Neuron (in vitro differentiated cells): ENCODE measurements around the gene SORCS3.

Experiments
- H2AFZ ChIP-seq: one replicate; pipeline ENCODE4 v1.6.1; 2013; ENCODE audit warnings: low read depth, mild to moderate bottlenecking, inconsistent platforms, low read length, moderate library complexity
- H3K27me3 ChIP-seq: one replicate; pipeline ENCODE4 v1.6.1; 2013; ENCODE audit warnings: low read length; ENCODE audit not compliant: insufficient read depth
- H3K36me3 ChIP-seq: one replicate; pipeline ENCODE4 v1.6.1; 2013; ENCODE audit warnings: low read length; ENCODE audit not compliant: insufficient read depth
- H3K4me1 ChIP-seq: one replicate; pipeline ENCODE4 v1.6.1; 2013; ENCODE audit warnings: low read length; ENCODE audit not compliant: insufficient read depth
- H3K4me3 ChIP-seq: 2 replicates; pipeline ENCODE4 v1.5.1; 2013; ENCODE audit warnings: mild to moderate bottlenecking, low read length, moderate library complexity
- H3K9me3 ChIP-seq: one replicate; pipeline ENCODE4 v1.6.1; 2013; ENCODE audit warnings: low read length

SORCS3 gene

GRCh38 chr10:105017116-105017515 is 376.0 kb downstream of the SORCS3 start:
- no peak overlapping the region for H3K4me3 ChIP-seq
- no peaks in the 10 kb centered on the region for H3K27me3 ChIP-seq
- no peaks in the 10 kb centered on the region for H3K36me3 ChIP-seq
- no peaks in the 10 kb centered on the region for H3K9me3 ChIP-seq
- no peaks in the 10 kb centered on the region for H3K4me1 ChIP-seq
- no peak overlapping the region for H2AFZ ChIP-seq

DNA sequence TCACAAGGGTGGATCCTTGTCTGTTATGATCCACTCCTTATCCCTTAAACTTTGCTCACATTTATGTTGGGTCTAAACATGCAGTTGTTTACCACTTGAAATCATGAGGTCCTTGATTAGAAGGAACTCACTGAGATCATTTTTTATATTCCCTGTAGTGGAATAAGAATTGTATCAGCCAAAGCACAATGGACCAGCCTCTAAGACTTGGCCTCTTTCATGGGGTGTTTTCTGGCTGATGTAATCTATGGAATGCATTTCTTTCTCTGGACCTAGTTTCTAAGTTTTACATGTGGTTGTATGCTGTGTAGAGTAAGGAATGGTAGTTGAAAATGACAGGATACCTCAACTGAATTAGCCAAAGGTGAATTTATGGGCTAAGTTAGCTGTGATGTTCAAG is 376.6 kb downstream of the SORCS3 start:
- Histone ChIP-seq H3K4me3 (no peak overlapping the region), H3K27me3 (no peaks in the 10 kb centered on the region), H3K4me1 (no peaks in the 10 kb centered on the region), H3K36me3 (no peaks in the 10 kb centered on the region), H3K9me3 (no peaks in the 10 kb centered on the region), H2AFZ (no peak overlapping the region)

DNA sequence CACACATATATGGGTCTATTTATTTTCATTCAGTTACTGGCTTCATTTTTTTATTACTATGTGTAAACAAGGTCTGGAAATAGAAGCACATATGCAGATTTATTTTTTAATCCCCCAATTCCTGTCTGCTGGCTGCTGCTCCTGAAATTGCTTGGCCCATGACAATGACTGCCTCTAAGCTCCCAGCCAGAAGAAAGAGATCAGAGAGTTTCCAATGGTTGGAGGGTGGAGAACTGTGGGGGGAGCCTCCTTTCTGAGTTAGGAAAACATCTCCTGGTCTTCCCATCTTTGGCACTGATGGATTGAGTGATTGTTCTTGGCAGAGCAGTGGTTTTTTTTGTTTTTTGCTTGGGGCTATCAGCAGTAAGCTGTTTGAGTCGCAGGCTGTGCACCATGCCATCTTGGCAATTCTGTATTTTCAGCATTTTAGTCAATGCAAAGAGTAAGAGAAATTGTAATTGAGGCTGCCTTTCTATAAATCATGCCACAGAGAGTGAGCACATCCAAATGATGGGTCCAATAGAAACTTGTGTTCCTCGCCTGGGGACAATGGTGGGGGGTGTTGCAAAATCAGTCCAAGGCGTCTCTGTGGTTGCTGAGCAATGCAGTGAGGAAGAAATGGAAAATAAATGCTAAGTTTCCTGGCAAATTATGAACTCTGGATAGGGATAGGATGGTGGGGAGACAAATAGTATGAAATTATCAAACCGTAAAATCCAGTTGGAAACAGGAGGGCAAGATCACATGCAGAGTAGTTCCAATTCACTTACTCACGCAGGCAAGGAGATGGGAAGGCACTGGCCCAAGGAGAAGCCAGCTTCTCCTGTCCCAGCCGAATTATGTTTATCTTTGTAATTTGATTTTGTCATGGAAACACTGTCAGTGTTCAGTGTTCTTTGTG is 382.4 kb downstream of the SORCS3 start:
- H3K36me3 ChIP-seq: no peaks in the 10 kb centered on the region
- H3K9me3 ChIP-seq: no peaks in the 10 kb centered on the region
- H3K4me3 ChIP-seq: no peak overlapping the region
- no peak overlapping the region for H2AFZ ChIP-seq
- peaks cover 2% of the 10 kb centered on the region for H3K4me1 ChIP-seq
- no peaks in the 10 kb centered on the region for H3K27me3 ChIP-seq

DNA sequence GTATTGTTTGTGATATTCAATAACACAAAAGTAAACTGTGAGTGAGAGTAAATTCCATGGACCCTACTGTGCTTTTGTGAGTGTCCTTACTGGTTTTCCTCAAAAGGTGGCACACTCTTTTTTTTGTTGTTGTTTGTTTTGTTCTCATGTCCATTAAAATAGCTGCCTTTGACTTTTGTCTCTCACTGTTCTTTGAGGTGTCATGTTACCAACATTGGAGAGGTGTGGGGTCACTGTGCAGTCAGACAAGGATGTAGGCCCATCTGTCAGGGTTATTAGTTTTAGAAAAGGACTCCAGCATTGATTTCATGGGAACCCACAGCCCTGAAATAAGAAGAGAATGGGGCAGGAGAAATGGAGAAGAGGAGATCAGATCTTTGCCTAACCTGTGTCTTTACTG is 383.1 kb downstream of the SORCS3 start:
- Histone ChIP-seq H3K36me3 (no peaks in the 10 kb centered on the region), H3K27me3 (no peaks in the 10 kb centered on the region), H3K9me3 (no peaks in the 10 kb centered on the region), H3K4me1 (peaks cover 2% of the 10 kb centered on the region), H3K4me3 (no peak overlapping the region), H2AFZ (no peak overlapping the region)

DNA sequence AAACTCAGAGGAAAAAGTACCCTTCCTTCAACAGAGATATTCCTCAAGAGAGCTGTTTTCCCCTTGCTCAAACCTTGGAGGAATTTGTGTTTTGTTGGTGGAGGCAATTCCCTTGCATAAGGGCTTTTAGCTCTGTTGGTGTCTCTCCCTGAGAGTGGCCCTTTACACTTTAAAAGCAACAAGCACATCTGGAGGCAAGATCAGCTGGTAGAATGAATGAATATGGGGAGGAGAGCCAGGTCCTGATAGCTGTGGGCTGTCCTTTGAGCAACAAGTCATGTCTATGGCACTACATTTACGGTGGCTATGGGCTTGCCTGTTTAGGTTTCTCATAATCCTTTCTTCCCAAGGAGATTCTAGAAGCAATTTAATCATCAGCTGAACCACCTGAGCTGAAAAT is 384.0 kb downstream of the SORCS3 start:
- no peaks in the 10 kb centered on the region for H3K27me3 ChIP-seq
- peaks cover 2% of the 10 kb centered on the region for H3K4me1 ChIP-seq
- H3K36me3 ChIP-seq: no peaks in the 10 kb centered on the region
- no peak overlapping the region for H2AFZ ChIP-seq
- H3K9me3 ChIP-seq: no peaks in the 10 kb centered on the region
- H3K4me3 ChIP-seq: no peak overlapping the region

GRCh38 chr10:105026566-105026965 is 385.5 kb downstream of the SORCS3 start:
- peaks cover 2% of the 10 kb centered on the region for H3K4me1 ChIP-seq
- peaks cover under 1% of the 10 kb centered on the region for H3K27me3 ChIP-seq
- no peak overlapping the region for H2AFZ ChIP-seq
- no peaks in the 10 kb centered on the region for H3K9me3 ChIP-seq
- H3K36me3 ChIP-seq: no peaks in the 10 kb centered on the region
- H3K4me3 ChIP-seq: no peak overlapping the region

DNA sequence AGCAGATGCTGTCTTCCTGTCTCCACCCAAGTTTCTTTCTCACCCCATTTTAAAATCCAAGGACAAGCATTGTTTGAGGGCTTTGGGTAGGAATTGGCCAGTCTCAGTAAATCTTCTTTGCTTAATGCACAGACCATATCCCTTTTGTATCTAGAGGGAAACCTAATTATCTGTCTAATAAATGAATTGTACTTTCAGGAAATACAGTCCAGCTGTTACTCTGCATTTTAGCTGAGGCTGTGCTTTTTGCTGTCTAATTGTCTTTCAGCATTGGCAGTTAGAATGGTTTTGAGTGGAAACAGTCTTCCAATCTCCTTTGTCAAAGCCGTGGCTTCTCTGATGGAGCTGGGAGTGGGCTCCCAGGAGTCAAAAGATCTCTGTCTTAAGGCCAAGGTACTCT is 388.2 kb downstream of the SORCS3 start:
- H3K9me3 ChIP-seq: no peaks in the 10 kb centered on the region
- H3K27me3 ChIP-seq: peaks cover 2% of the 10 kb centered on the region
- H3K4me3 ChIP-seq: no peak overlapping the region
- H3K4me1 ChIP-seq: no peaks in the 10 kb centered on the region
- H3K36me3 ChIP-seq: no peaks in the 10 kb centered on the region
- no peak overlapping the region for H2AFZ ChIP-seq

DNA sequence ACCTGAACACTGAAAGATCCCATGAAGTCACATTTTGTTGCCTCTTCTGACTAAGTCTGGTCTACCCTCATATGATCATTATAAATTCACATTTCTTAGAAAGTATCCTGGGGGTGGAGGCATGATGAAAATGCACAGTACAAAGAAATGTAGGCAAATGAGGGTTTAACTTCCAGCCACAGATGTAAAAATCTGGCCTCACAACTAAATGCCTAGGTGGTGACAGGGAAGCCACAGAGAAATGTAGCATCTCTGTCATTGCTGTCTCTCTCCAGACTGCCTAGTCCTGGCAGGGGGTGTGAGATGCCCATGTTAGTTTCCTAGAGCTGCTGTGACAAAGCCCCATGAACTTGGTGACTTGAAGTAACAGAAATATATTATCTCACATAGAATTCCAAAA is 395.9 kb downstream of the SORCS3 start:
- no peak overlapping the region for H2AFZ ChIP-seq
- H3K27me3 ChIP-seq: no peaks in the 10 kb centered on the region
- H3K9me3 ChIP-seq: no peaks in the 10 kb centered on the region
- H3K36me3 ChIP-seq: no peaks in the 10 kb centered on the region
- no peaks in the 10 kb centered on the region for H3K4me1 ChIP-seq
- H3K4me3 ChIP-seq: no peak overlapping the region

DNA sequence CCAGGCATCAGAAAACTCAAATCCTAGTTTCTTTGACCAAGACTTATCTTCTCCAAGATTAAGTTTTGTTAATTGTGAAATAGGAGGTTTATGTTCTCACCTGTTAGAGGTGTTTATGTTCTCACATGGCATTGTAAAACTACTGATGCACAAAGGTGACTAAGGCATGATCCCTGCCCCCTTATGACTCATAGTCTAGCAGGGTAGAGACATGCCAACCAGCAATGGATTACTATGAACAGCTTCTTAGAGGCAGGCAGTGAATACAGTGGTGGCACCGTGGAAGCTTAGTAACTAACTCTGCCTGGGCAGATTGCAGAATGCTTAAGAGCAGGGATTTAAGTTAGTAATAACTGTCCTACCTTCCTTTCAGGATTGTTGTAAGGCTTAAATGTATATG is 400.9 kb downstream of the SORCS3 start:
- Histone ChIP-seq H3K4me3 (no peak overlapping the region), H3K27me3 (no peaks in the 10 kb centered on the region), H3K9me3 (no peaks in the 10 kb centered on the region), H2AFZ (no peak overlapping the region), H3K36me3 (no peaks in the 10 kb centered on the region), H3K4me1 (no peaks in the 10 kb centered on the region)

- Histone ChIP-seq H3K4me1 (no peaks in the 10 kb centered on the region), H3K36me3 (no peaks in the 10 kb centered on the region), H3K27me3 (no peaks in the 10 kb centered on the region), H3K4me3 (no peak overlapping the region), H3K9me3 (no peaks in the 10 kb centered on the region), H2AFZ (no peak overlapping the region)
These were observed 401.9 kb downstream of the SORCS3 start for GRCh38 chr10:105042906-105043552.

DNA sequence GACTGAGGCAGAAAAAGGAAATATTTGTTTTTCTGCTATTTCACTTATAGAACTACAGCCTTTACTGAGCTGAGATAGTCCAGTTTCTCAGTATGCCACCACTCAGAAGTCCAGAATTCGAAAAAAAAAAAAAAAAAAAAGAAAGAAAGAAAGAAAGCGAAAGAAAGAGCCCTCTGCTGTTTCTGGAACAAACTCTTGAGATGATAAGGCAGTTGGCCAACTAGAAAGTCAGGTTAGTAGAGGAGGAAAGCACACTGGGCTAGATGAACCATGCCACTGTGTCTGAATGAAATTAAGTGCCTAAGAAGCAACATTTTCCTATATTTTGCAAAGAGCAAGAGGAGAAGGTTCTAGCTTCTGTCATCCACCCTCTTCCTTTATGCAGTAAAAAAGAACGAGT is 403.8 kb downstream of the SORCS3 start:
- H3K27me3 ChIP-seq: no peaks in the 10 kb centered on the region
- H3K4me3 ChIP-seq: no peak overlapping the region
- H3K4me1 ChIP-seq: no peaks in the 10 kb centered on the region
- no peaks in the 10 kb centered on the region for H3K9me3 ChIP-seq
- H3K36me3 ChIP-seq: no peaks in the 10 kb centered on the region
- no peak overlapping the region for H2AFZ ChIP-seq

- Histone ChIP-seq H3K36me3 (no peaks in the 10 kb centered on the region), H3K9me3 (no peaks in the 10 kb centered on the region)
These were observed 415.3 kb downstream of the SORCS3 start for GRCh38 chr10:105056413-105056812.

GRCh38 chr10:105062951-105063350 is 421.9 kb downstream of the SORCS3 start:
- Histone ChIP-seq H3K9me3 (no peaks in the 10 kb centered on the region), H2AFZ (no peak overlapping the region), H3K36me3 (no peaks in the 10 kb centered on the region), H3K4me3 (no peak overlapping the region), H3K4me1 (no peaks in the 10 kb centered on the region), H3K27me3 (no peaks in the 10 kb centered on the region)

More at GRCh38 chr10:105056413-105056812, 415.3 kb downstream of the SORCS3 start:
- no peak overlapping the region for H2AFZ ChIP-seq
- no peaks in the 10 kb centered on the region for H3K27me3 ChIP-seq
- no peaks in the 10 kb centered on the region for H3K4me1 ChIP-seq
- H3K4me3 ChIP-seq: no peak overlapping the region
